Measurements from ENCODE around the gene WBP1L. TPM values are rescaled to one million over a fixed set of nuclear protein-coding genes. Genes with fewer than 3 reads are reported as not detected.

The WBP1L gene
- total and polyA plus RNA-seq, 2 experiments from 2014 or later: 7.0 to 55.7 TPM

- H3K36me3 Mint-ChIP-seq (ENCODE audit: low read depth): peaks cover 23% of the 10 kb centered on the region
- Histone ChIP-seq H3F3A (replicated peaks; ENCODE audit: low read depth) (peaks cover 20% of the 10 kb centered on the region), H3K9me2 (ENCODE audit: insufficient read depth) (no peaks in the 10 kb centered on the region; the same call in 1 of the 2 replicates), H3K79me2 (replicated peaks; ENCODE audit: insufficient read depth) (0 out of 2 replicates have a peak, but pooled peaks cover 4% of the 10 kb centered on the region), H3K4me3 (peak overlapping the region; percentile 15; the same call in 1 of the 2 replicates), H2AFZ (no peak overlapping the region), H3K27me3 (ENCODE audit: insufficient read depth) (no peaks in the 10 kb centered on the region), H3K4me1 (ENCODE audit: insufficient read depth) (peaks cover 38% of the 10 kb centered on the region), H3K36me3 (ENCODE audit: insufficient read depth) (no peaks in the 10 kb centered on the region), H3K4me2 (peak overlapping the region; percentile 70), H4K20me1 (replicated peaks; ENCODE audit: insufficient read depth) (no peaks in the 10 kb centered on the region), H3K27ac (ENCODE audit: low read depth) (peak overlapping the region; percentile 99)
- H3K4me3 Mint-ChIP-seq: peak overlapping the region; percentile 32; the same call in 1 of the 3 replicates
- peak overlapping the region; percentile 71 for H3K27ac Mint-ChIP-seq
- no peak for ATAC-seq
- H3K9me3 Mint-ChIP-seq: peaks cover 5% of the 10 kb centered on the region; the same call in 2 of the 3 replicates
- H3K4me1 Mint-ChIP-seq: peaks cover 55% of the 10 kb centered on the region
- TF ChIP-seq STAT1 (IDR thresholded peaks at IDR 0.05; ENCODE audit: unreplicated experiment) (no peak), POLR2AphosphoS5 (IDR thresholded peaks at IDR 0.05; ENCODE audit: low read depth) (no peak), ZNF331 (CRISPR knock-in tag; IDR thresholded peaks at IDR 0.05; ENCODE audit: low read depth) (no peak), JUNB (IDR thresholded peaks at IDR 0.05; ENCODE audit: unreplicated experiment) (no peak), ZNF462 (CRISPR knock-in tag; IDR thresholded peaks at IDR 0.05) (no peak), REST (IDR thresholded peaks at IDR 0.05; ENCODE audit: unreplicated experiment) (no peak), NANOG (IDR thresholded peaks at IDR 0.05; ENCODE audit: borderline replicate concordance) (no peak), EZH2 (IDR thresholded peaks at IDR 0.05; ENCODE audit: low read depth, unreplicated experiment) (no peak), CTCF (conservative IDR thresholded peaks at IDR 0.05; ENCODE audit: low read depth in 2 of 2) (no peak), ETS1 (IDR thresholded peaks at IDR 0.05) (no peak), ZNF114 (CRISPR knock-in tag; IDR thresholded peaks at IDR 0.05) (no peak), EZH2phosphoT487 (IDR thresholded peaks at IDR 0.05; ENCODE audit: unreplicated experiment) (no peak), CREB1 (CRISPR knock-in tag; IDR thresholded peaks at IDR 0.05; ENCODE audit: low read depth) (no peak)
- DNase-seq (ENCODE audit: low spot score): no peak
- H3K27me3 Mint-ChIP-seq (ENCODE audit: insufficient read depth, low read depth, poor library complexity): peaks cover 13% of the 10 kb centered on the region
These were observed 58.2 kb downstream of the WBP1L start for GRCh38 chr10:102801978-102802377.
